Bronchial epithelial cell (primary cell): Measurements from ENCODE around the gene ETV3. TPM values are rescaled to one million over a fixed set of nuclear protein-coding genes. Genes with fewer than 3 reads are reported as not detected.

Source experiments
- DNase-seq: peaks from one replicate; pipeline ENCODE4 v3.0.0-alpha.2; 2010; ENCODE audit warnings: low read depth
- FAIRE-seq: peaks from 2 replicates; lab custom pipeline; 2011; peaks lifted over from hg19 to GRCh38; lab: Jason Lieb, UNC
- H3K27me3 ChIP-seq: 2 replicates; pipeline ENCODE4 v1.5.1; 2011; ENCODE audit warnings: low read length; ENCODE audit not compliant: control insufficient read depth, insufficient read depth
- H3K36me3 ChIP-seq: 2 replicates; pipeline ENCODE4 v1.5.1; 2011; ENCODE audit warnings: low read length; ENCODE audit not compliant: control insufficient read depth, insufficient read depth
- H3K4me3 ChIP-seq: 2 replicates; pipeline ENCODE4 v1.5.1; 2011; ENCODE audit warnings: mild to moderate bottlenecking, low read depth, low read length, control low read depth
- total RNA-seq: library from RNA; depleted of rRNA; stranded (reverse); fragments of >200 nt; gene quantifications from 2 replicates; pipeline ENCODE4 v1.2.1, GENCODE V29; 2014
- TF ChIP-seq, protein P1 (sequence below): IDR thresholded peaks from 2 replicates; pipeline ENCODE4 v1.5.1; 2011; ENCODE audit warnings: mild to moderate bottlenecking, moderate library complexity, low read length, control low read depth, inconsistent platforms; ENCODE audit not compliant: insufficient read depth, severe bottlenecking

ETV3 gene
- total RNA-seq, 1 donor from 2014 or later, result 17.1 TPM

- Histone ChIP-seq H3K36me3 (no peaks in the 10 kb centered on the region), H3K27me3 (peaks cover 10% of the 10 kb centered on the region), H3K4me3 (no peak overlapping the region)
- DNase-seq (no peak), FAIRE-seq (peak; percentile 68)
- TF ChIP-seq, protein P1, sequence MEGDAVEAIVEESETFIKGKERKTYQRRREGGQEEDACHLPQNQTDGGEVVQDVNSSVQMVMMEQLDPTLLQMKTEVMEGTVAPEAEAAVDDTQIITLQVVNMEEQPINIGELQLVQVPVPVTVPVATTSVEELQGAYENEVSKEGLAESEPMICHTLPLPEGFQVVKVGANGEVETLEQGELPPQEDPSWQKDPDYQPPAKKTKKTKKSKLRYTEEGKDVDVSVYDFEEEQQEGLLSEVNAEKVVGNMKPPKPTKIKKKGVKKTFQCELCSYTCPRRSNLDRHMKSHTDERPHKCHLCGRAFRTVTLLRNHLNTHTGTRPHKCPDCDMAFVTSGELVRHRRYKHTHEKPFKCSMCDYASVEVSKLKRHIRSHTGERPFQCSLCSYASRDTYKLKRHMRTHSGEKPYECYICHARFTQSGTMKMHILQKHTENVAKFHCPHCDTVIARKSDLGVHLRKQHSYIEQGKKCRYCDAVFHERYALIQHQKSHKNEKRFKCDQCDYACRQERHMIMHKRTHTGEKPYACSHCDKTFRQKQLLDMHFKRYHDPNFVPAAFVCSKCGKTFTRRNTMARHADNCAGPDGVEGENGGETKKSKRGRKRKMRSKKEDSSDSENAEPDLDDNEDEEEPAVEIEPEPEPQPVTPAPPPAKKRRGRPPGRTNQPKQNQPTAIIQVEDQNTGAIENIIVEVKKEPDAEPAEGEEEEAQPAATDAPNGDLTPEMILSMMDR, result no peak
Observed at GRCh38 chr1:157112186-157112867, 25.9 kb downstream of the ETV3 start.

GRCh38 chr1:157111396-157112165 is 26.6 kb downstream of the ETV3 start:
- Histone ChIP-seq H3K36me3 (no peaks in the 10 kb centered on the region), H3K4me3 (no peak overlapping the region), H3K27me3 (peaks cover 9% of the 10 kb centered on the region)
- FAIRE-seq (no peak), DNase-seq (no peak)
- TF ChIP-seq, protein P1, result no peak

- H3K4me3 ChIP-seq, result no peak overlapping the region
- TF ChIP-seq, protein P1, result no peak
- no peak for DNase-seq
- peaks cover 9% of the 10 kb centered on the region for H3K27me3 ChIP-seq
- H3K36me3 ChIP-seq, result no peaks in the 10 kb centered on the region
- FAIRE-seq, result no peak
Observed at GRCh38 chr1:157110686-157111085, 27.5 kb downstream of the ETV3 start.

DNA sequence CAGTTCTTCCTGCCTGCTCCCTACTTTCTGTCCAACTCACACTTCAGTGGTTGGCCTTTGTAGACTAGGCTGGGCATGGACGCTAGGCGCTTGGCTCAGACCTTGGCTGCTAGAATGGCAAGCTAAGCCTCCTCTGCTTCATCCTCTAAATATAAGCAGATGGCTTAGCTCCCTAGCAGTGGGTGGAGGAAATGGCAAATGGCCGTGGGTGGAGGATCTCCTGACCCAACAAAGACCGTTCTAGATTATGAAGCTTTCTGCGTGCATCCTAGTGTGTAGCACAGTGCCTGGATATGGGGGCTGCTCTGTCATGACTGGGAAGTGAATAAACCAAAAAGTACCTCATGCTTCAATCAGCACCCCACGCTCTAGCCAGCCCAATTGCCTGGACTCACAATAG is 28.2 kb downstream of the ETV3 start:
- TF ChIP-seq, protein P1, result no peak
- Histone ChIP-seq H3K36me3 (no peaks in the 10 kb centered on the region), H3K4me3 (no peak overlapping the region), H3K27me3 (peaks cover 9% of the 10 kb centered on the region)
- FAIRE-seq (no peak), DNase-seq (no peak)

DNA sequence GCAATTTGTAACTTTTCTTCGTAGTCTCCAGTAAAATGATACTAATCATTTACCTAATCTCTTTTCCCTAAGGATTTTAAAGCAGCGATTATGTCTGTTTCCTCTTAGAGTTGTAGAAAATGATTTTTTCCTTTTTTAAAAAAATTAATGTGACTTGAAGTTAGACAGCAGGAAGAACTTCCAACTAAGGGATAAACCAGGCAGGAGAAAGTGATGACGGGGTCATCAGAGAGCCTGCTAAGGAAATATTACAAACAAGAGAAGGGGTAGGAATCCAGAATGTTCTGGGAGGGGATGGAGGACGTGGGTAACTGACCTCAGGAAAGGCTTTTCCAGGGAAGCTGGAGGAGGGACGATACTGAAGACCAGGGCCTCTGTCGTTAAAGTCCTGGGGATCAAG is 29.7 kb downstream of the ETV3 start:
- TF ChIP-seq, protein P1, result no peak
- FAIRE-seq (no peak), DNase-seq (no peak)
- Histone ChIP-seq H3K27me3 (peaks cover 8% of the 10 kb centered on the region), H3K36me3 (no peaks in the 10 kb centered on the region), H3K4me3 (no peak overlapping the region)
